Activated CD8-positive, alpha-beta memory T cell treated with anti-CD3 and anti-CD28 coated beads, Interleukin-2, amount 50 U/mL, for 24 hours (primary cell): ENCODE data around the gene DMXL2.

Experiments
- DNase-seq: peaks from one replicate; pipeline ENCODE4 v3.0.0-alpha.2; 2020; ENCODE audit errors: extremely low read depth

Gene DMXL2

DNA sequence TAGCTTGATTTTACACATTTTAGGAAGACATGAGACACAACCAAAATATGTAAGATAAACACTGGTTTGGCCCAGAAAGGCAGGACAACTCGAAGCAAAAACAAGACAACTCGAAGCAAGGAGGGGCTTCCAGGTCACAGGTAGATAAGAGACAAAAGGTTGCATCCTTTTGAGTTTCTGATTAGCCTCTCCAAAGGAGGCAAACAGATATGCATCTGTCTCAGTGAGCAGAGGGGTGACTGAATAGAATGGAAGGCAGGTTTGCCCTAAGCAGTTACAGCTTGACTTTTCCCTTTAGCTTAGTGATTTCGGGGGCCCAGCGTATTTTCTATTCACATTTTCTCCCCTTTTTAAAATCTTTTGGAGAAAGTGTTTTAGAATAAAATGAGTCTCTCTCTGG, 206.4 kb downstream of the DMXL2 start:
- no peak for DNase-seq

- DNase-seq, result no peak
Measured at GRCh38 chr15:51414256-51414860, 208.2 kb downstream of the DMXL2 start.

- no peak for DNase-seq
Measured at GRCh38 chr15:51405693-51406523, 216.7 kb downstream of the DMXL2 start.

DNA sequence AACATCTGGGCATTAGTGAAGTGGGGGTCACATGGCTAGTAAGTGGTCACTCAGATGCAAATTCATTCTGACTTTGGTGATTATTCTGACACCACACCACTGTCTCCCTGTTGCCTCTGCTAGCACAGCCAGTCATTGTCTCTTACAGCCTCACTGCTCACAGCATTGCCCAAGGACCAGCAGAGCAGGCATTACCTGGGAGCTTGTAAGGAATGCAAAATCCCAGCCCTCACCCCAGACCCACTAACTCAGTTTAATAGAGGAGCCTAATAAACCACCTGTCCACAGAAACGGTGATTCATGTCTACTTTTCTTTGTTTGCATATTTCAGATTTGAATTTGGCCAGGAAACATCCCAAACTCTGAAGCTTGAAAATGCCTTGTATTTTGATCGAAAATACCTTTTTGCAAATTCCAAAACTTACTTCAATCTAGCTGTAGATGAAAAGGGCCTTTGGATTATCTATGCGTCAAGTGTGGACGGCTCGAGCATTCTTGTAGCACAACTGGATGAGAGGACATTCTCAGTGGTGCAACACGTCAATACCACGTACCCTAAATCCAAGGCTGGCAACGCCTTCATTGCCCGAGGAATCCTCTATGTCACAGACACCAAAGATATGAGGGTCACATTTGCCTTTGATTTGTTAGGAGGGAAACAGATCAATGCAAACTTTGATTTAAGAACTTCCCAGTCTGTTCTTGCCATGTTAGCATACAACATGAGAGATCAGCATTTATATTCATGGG, 218.4 kb downstream of the DMXL2 start:
- no peak for DNase-seq

- DNase-seq, result no peak
Measured at GRCh38 chr15:51403072-51403878, 219.3 kb downstream of the DMXL2 start.

DNA sequence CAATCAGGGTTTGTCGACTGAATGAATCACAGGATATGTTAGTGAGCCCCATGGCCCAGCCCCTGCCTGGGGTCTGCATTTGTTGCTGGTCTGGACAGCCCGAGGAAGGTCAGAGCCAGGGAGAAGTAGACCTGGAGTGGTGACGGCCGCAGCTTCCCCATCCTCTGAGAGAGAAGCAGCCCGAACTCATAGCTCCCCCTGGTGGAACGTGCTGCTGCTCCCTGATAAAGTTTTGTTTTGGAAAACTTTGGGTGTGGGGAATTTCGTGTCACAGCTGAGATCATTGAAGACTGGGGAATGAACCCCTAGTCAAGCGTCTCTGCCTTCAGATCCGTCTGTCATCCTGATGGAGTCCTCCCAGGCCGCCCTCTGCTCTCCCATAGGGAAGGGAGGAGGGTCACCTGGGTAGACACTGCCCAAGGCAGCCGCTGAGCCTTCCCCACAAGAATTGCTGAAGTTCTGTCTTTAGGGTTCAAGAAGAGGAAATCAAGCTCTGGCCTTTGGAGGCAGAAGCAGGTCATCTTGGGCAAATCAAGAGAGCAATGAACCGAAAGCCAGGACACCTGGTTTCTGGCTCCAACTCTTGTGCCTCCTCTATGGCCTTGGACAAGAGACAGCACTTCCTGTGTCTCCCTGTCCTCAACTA, 220.6 kb downstream of the DMXL2 start:
- DNase-seq, result no peak

DNA sequence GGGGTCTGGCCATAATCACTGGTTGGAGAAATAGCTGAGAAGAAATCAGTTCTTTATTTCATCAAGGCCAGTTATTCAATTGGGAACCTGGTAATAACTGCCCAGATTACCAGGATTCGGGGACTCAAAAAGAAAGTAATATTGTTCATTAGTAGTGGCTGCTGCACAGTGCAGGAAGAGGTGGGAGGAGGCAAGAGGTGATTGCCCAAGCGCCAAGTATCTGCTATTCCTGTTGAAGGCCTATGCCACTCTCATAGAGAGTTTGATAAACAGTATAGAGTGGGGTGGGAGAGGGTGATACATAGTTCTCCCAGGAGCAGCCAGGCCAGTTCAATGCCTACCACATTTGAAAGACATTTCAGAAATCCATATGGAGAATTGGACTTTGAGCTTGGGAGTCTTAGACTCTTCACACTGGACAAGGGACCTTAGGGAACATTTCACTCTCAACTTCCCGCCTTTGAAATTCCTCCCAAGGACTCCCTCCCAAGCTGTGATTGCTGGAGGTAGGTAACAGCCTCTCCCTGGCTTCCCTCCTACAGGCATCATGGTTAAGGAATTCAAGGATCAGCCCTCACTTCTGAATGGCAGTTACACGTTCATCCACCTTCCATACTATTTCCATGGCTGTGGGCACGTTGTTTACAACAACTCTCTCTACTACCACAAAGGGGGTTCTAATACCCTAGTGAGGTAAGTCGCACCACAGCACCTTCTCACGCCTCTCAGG, 221.4 kb downstream of the DMXL2 start:
- no peak for DNase-seq

DNA sequence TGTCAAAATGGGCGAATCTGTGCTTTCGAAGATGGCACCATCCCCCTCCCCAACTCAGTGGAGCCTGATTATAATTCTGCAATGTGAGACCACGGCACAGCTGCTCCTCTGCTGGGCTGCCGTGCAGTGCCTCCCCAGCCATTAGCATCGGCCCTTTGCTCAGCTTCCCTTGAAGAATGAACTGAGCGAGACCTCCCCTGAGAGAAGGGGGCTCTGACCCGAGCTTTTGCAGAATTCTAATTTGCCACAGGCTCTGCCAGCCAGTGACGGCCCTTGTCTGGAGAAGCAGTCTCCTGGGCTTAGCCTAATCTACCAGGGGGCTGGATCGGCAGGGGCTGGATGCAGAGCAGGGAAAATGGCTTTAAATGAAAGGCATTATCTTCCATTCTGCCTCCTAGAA, 223.9 kb downstream of the DMXL2 start:
- no peak for DNase-seq
